Spleen (tissue), 7 donors: Measurements from ENCODE around the gene TOPORS.

ENCODE experiments used
- POLR2A ChIP-seq, 3 donors: fragments of 450-650 bp; IDR thresholded peaks; one replicate each; pipeline ENCODE4 v1.5.1; 2017; ENCODE audit warnings: antibody characterized with exemption in 3 of 3, mild to moderate bottlenecking in 1 of 3
- POLR2AphosphoS5 ChIP-seq, 3 donors: sonication (generic); formaldehyde crosslinking; IDR thresholded peaks; one replicate each; pipeline ENCODE4 v1.5.1; 2017; ENCODE audit warnings: antibody characterized with exemption in 3 of 3
- TF ChIP-seq, protein P1 (sequence below), 11 experiments: fragments of 200-600 bp in 7 of 11; fragments of 450-650 bp in 4 of 11; sonication (generic) in 4 of 11; IDR thresholded peaks in 8 of 11; conservative IDR thresholded peaks in 3 of 11; 1 replicate in 7 of 11; 2 replicates in 4 of 11; pipeline versions ENCODE4 v1.4.0 to v1.8.0; 2016 to 2021; ENCODE audit warnings: antibody characterized with exemption in 11 of 11, inconsistent platforms in 4 of 11, mild to moderate bottlenecking in 1 of 11
- donor health status: DM: no; HTN: no; CAD: no; lungs with moderate emphysema.
- donor health status: DM: no; HTN: no; CAD: no.
- donor health status: DM: no; HTN: no; CAD: no.

DNA sequence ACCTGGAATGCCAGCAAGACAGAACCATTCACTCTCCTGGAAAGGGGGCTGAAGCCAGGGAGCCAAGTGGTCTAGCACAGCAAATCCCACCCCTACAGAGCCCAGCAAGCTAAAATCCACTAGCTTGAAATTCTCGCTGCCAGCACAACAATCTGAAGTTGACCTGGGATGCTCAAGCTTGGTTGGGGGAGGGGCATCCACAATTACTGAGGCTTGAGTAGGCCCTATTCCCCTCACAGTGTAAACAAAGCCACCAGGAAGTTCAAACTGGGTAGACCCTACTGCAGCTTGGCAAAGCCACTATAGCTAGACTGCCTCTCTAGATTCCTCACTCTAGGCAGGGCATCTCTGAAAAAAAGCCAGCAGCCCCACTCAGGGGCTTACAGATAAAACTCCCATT lies 43.7 kb downstream of the TOPORS start:
- TF ChIP-seq, protein P1, sequence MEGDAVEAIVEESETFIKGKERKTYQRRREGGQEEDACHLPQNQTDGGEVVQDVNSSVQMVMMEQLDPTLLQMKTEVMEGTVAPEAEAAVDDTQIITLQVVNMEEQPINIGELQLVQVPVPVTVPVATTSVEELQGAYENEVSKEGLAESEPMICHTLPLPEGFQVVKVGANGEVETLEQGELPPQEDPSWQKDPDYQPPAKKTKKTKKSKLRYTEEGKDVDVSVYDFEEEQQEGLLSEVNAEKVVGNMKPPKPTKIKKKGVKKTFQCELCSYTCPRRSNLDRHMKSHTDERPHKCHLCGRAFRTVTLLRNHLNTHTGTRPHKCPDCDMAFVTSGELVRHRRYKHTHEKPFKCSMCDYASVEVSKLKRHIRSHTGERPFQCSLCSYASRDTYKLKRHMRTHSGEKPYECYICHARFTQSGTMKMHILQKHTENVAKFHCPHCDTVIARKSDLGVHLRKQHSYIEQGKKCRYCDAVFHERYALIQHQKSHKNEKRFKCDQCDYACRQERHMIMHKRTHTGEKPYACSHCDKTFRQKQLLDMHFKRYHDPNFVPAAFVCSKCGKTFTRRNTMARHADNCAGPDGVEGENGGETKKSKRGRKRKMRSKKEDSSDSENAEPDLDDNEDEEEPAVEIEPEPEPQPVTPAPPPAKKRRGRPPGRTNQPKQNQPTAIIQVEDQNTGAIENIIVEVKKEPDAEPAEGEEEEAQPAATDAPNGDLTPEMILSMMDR (IDR thresholded peaks at IDR 0.05 in 8 of 11, conservative IDR thresholded peaks at IDR 0.05 in 3 of 11): no peak
- TF ChIP-seq POLR2A (IDR thresholded peaks at IDR 0.05) (no peak), POLR2AphosphoS5 (IDR thresholded peaks at IDR 0.05) (no peak)
